Measurements from ENCODE around the gene CAD. TPM values are rescaled to one million over a fixed set of nuclear protein-coding genes. Genes with fewer than 3 reads are reported as not detected.
"Not testable (repeated sequence)": the region's sequence is repeated elsewhere in the genome, so short reads cannot be mapped to it uniquely, and the experiment has no call there.

CAD gene
- total RNA-seq, 1 experiment from 2014 or later, result 71.4 TPM

DNA sequence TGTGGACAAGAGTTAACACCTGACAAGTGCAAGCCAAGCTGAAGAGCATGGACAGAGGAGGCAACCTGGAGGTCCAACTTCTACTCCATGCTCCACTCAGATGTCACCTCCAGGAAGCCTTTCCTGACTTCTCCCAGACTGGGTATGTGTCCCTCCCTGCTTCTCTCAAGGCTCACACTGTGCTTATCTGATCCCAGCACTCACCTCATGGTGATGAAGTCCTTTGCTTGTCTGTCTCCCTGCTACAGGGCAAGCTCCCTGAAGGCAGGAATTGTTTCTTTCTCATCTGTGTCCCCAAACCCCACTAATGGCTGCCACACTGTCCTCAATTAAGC lies 48.3 kb downstream of the CAD start:
- H3K4me3 ChIP-seq (ENCODE audit: low read length), result no peak overlapping the region
- no peaks in the 10 kb centered on the region for H3K79me2 ChIP-seq (ENCODE audit: low read length)
- H3K9ac ChIP-seq (ENCODE audit: low read length), result no peak overlapping the region
- no peak overlapping the region for H2AFZ ChIP-seq (ENCODE audit: low read length)
- peaks cover 5% of the 10 kb centered on the region; the same call in 1 of the 2 replicates for H4K20me1 ChIP-seq (ENCODE audit: insufficient read depth, low read depth, low read length)
- no peak overlapping the region for H3K27ac ChIP-seq (ENCODE audit: low read length)
- H3K36me3 ChIP-seq (ENCODE audit: insufficient read depth, low read length), result no peaks in the 10 kb centered on the region
- DNase-seq, result no peak
- H3K27me3 ChIP-seq (ENCODE audit: low read length), result 0 out of 2 replicates have a peak, but pooled peaks cover 2% of the 10 kb centered on the region
- no peaks in the 10 kb centered on the region for H3K9me3 ChIP-seq (ENCODE audit: low read length)
- no peaks in the 10 kb centered on the region for H3K9me2 ChIP-seq (replicated peaks; ENCODE audit: insufficient read depth, low read length)
- H3K4me1 ChIP-seq (ENCODE audit: low read length), result peaks cover 19% of the 10 kb centered on the region
- H3K4me2 ChIP-seq (ENCODE audit: low read depth, low read length, poor library complexity, severe bottlenecking), result no peak overlapping the region

DNA sequence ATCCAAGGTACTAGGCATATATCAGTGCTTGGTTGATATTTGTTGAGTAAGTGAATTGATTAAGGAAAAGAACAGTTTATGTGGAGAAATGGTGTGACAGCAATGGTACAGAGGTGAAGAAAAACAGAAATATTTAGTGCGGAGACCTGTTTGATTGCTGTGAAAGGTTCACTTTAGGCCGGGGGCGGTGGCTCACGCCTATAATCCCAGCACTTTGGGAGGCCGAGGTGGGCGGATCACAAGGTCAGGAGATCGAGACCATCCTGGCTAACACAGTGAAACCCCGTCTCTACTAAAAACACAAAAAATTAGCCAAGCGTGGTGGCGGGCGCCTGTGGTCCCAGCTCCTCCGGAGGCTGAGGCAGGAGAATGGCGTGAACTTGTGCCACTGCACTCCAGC lies 51.1 kb downstream of the CAD start:
- H2AFZ ChIP-seq (ENCODE audit: low read length); H3K79me2 ChIP-seq (ENCODE audit: low read length); H3K27me3 ChIP-seq (ENCODE audit: low read length); H3K4me1 ChIP-seq (ENCODE audit: low read length); H4K20me1 ChIP-seq (ENCODE audit: insufficient read depth, low read depth, low read length); H3K27ac ChIP-seq (ENCODE audit: low read length); H3K9me3 ChIP-seq (ENCODE audit: low read length); H3K9me2 ChIP-seq (replicated peaks; ENCODE audit: insufficient read depth, low read length); H3K4me3 ChIP-seq (ENCODE audit: low read length); H3K4me2 ChIP-seq (ENCODE audit: low read depth, low read length, poor library complexity, severe bottlenecking); H3K36me3 ChIP-seq (ENCODE audit: insufficient read depth, low read length); DNase-seq; H3K9ac ChIP-seq (ENCODE audit: low read length): not testable (repeated sequence)

DNA sequence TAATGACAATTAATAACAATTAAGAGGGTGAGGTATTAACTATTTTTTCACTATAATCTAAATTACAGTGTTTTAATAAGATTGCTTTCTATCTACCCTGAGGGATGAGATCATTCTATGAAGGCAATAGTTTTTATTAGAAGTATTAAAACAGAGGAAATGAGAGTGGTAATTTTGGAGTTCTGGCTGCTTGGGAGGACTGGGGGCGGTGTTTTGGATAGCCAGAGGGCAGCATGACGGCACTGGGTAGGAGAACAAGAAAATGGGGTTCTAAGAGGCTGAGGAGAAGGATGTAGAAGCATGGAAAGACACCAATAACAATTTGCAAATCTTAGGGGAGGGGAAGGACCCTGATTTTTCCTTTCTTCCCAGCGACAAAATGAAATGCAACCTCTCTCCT lies 53.0 kb downstream of the CAD start:
- Histone ChIP-seq H3K9me2 (replicated peaks; ENCODE audit: insufficient read depth, low read length) (no peaks in the 10 kb centered on the region), H3K9ac (ENCODE audit: low read length) (no peak overlapping the region), H3K27ac (ENCODE audit: low read length) (no peak overlapping the region), H4K20me1 (ENCODE audit: insufficient read depth, low read depth, low read length) (no peaks in the 10 kb centered on the region), H3K36me3 (ENCODE audit: insufficient read depth, low read length) (no peaks in the 10 kb centered on the region), H3K4me3 (ENCODE audit: low read length) (no peak overlapping the region), H3K4me2 (ENCODE audit: low read depth, low read length, poor library complexity, severe bottlenecking) (no peak overlapping the region), H3K9me3 (ENCODE audit: low read length) (no peaks in the 10 kb centered on the region), H3K4me1 (ENCODE audit: low read length) (no peaks in the 10 kb centered on the region; the same call in 1 of the 2 replicates), H3K79me2 (ENCODE audit: low read length) (no peaks in the 10 kb centered on the region), H3K27me3 (ENCODE audit: low read length) (no peaks in the 10 kb centered on the region; the same call in 1 of the 2 replicates), H2AFZ (ENCODE audit: low read length) (no peak overlapping the region)
- DNase-seq, result no peak

DNA sequence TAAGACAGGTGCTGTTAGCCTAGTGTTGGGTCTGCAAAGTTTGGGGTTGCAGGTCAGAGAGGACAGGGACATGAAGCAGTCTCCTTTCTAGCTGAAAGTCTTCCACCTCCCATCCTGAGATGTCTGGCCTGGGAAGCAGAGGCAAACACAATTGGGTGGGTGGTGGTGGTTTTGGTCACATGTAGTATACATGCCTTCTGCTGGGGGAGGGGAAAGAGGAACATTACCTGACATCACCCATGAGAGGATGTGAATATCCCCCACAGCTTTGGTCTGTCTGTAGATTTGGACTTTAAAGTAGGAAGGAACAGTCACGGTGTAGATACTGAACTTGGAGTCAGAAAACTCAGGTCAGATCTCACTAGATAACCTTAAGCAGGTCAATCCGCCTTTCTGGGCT lies 53.5 kb downstream of the CAD start:
- DNase-seq, result no peak
- Histone ChIP-seq H3K27me3 (ENCODE audit: low read length) (no peaks in the 10 kb centered on the region; the same call in 1 of the 2 replicates), H3K9me3 (ENCODE audit: low read length) (no peaks in the 10 kb centered on the region), H3K4me2 (ENCODE audit: low read depth, low read length, poor library complexity, severe bottlenecking) (no peak overlapping the region), H3K36me3 (ENCODE audit: insufficient read depth, low read length) (no peaks in the 10 kb centered on the region), H3K4me1 (ENCODE audit: low read length) (no peaks in the 10 kb centered on the region; the same call in 1 of the 2 replicates), H3K27ac (ENCODE audit: low read length) (no peak overlapping the region), H2AFZ (ENCODE audit: low read length) (no peak overlapping the region), H3K4me3 (ENCODE audit: low read length) (no peak overlapping the region), H4K20me1 (ENCODE audit: insufficient read depth, low read depth, low read length) (no peaks in the 10 kb centered on the region), H3K79me2 (ENCODE audit: low read length) (no peaks in the 10 kb centered on the region), H3K9ac (ENCODE audit: low read length) (no peak overlapping the region), H3K9me2 (replicated peaks; ENCODE audit: insufficient read depth, low read length) (no peaks in the 10 kb centered on the region)

DNA sequence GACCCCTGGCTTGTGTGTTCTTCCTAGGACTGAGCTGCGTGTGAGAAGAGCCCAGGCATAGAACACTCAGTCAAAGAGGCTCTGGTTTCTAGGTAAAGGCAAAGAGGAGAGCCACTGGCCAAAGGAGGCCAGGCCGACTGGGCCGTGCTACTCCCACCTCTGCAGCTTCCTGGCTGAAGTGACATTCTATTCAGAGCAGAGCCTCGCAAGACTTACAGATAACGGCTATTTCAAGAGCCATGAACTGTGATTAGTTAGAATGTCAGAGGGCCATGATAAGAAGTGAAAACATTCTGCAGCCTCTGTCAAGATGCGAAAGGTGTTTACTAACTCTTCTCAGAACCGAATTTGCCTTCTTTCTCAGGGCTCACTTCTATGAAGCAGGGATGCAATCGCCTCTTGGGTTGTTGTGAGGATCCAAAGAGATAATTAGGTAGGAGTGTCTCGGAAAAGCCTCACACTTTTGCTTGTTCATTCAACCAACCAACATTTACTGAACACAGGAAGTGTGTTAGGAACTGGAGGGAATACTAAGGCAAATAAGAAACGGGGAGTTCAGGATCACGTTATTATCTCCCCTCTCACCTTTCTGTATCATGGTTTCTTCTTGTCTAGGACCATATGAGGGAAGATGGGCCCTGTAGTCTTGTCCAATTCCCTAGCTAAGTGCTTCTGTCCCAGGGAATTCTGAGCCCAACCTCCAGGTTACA lies 54.6 kb downstream of the CAD start:
- no peaks in the 10 kb centered on the region for H3K9me2 ChIP-seq (replicated peaks; ENCODE audit: insufficient read depth, low read length)
- no peaks in the 10 kb centered on the region for H3K36me3 ChIP-seq (ENCODE audit: insufficient read depth, low read length)
- H3K27ac ChIP-seq (ENCODE audit: low read length), result no peak overlapping the region
- no peaks in the 10 kb centered on the region for H3K9me3 ChIP-seq (ENCODE audit: low read length)
- no peak overlapping the region for H3K9ac ChIP-seq (ENCODE audit: low read length)
- no peaks in the 10 kb centered on the region for H4K20me1 ChIP-seq (ENCODE audit: insufficient read depth, low read depth, low read length)
- no peaks in the 10 kb centered on the region; the same call in 1 of the 2 replicates for H3K4me1 ChIP-seq (ENCODE audit: low read length)
- no peak overlapping the region for H3K4me3 ChIP-seq (ENCODE audit: low read length)
- H2AFZ ChIP-seq (ENCODE audit: low read length), result no peak overlapping the region
- no peaks in the 10 kb centered on the region; the same call in 1 of the 2 replicates for H3K27me3 ChIP-seq (ENCODE audit: low read length)
- DNase-seq, result no peak
- no peaks in the 10 kb centered on the region for H3K79me2 ChIP-seq (ENCODE audit: low read length)
- H3K4me2 ChIP-seq (ENCODE audit: low read depth, low read length, poor library complexity, severe bottlenecking), result no peak overlapping the region

DNA sequence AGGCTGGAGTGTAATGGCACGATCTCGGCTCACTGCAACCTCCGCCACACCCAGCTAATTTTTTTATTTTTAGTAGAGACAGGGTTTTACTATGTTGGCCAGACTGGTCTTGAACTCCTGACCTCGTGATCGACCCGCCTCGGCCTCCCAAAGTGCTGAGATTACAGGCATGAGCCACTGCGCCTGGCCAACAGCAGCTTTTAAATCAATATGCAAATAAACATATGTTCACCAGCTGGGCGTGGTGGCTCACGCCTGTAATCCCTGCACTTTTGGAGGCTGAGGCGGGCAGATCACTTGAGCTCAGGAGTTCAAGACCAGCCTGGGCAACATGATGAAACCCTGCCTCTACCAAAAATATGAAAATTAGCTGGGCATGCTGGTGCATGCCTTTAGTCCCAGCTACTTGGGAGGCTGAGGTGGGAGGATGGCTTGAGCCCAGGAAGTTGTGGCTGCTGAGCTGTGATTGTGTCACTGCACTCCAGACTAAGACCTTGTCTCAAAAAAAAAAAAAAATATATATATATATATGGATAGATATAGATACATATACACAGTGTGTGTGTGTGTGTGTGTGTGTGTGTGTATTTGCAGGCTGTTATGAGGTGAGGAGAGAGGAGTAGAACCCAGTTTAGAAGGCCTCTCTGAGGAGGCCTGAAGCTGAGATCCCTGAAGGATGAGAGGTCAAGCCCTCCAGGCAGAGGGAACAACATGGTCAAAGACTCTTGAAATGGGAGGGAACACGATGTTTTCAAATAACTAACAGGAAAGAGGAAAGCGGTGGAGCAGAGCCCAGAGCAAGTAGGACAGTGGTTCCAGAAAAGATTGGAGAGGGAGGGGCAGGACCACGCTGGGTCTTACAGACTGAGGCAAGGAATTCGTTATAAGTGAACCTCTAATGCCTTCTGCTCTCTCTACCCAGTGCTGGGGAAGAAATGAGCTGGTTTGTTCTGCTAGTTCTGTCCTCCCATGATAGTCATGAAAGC lies 55.7 kb downstream of the CAD start:
- not testable (repeated sequence) for H4K20me1 ChIP-seq (ENCODE audit: insufficient read depth, low read depth, low read length); H3K36me3 ChIP-seq (ENCODE audit: insufficient read depth, low read length); DNase-seq; H3K9ac ChIP-seq (ENCODE audit: low read length); H3K27ac ChIP-seq (ENCODE audit: low read length); H2AFZ ChIP-seq (ENCODE audit: low read length); H3K4me1 ChIP-seq (ENCODE audit: low read length); H3K4me2 ChIP-seq (ENCODE audit: low read depth, low read length, poor library complexity, severe bottlenecking); H3K9me2 ChIP-seq (replicated peaks; ENCODE audit: insufficient read depth, low read length); H3K27me3 ChIP-seq (ENCODE audit: low read length); H3K4me3 ChIP-seq (ENCODE audit: low read length); H3K9me3 ChIP-seq (ENCODE audit: low read length); H3K79me2 ChIP-seq (ENCODE audit: low read length)

DNA sequence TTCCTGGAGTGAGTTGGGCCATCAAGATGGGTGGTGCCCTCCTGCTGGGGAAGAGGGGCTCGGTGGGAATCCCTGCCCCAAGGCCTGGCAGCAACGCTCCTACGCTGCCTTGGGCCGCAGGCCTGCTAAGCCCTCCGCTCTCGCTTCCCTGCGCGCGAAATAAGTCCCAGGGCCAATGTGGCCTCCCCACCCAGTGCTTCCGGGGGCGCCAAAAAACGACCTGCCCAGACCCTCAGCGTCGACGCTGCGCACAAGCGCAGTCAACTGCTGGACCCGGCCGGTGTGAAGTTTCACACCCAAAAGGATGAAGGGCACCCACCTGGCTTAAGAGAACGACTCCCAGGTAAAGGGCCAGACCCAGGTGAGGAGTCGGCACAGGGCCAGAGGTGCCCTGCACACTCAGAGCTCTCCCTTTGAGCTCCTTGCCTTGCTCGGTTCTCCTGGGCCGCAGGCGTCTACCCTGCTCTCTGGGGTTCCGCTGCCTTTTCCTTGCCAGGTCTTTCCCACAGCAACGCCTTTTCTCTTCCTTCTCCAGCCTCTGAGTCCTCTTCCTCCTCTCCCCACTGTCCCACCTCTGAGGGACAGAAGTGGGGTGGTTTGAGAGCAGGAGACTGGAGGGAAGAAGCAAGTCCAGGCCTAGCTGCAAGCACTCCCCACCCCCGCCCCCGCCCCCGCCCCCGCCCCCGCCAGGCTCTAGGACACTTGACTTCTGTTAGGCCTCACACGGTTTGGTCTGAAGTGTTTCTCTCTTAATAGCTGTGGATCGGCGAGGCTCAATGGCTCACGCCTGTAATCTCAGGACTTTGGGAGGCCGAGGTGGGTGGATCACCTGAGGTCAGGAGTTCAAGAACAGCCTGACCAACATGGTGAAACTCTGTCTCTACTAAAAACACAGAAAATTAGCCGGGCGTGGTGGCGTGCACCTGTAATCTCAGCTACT lies 58.3 kb downstream of the CAD start, which contains the start of gene DNAJC5G:
TSS of gene DNAJC5G (plus strand) at position 223 of the 940 bp plus-strand sequence. CDS start 1,296 bp downstream, outside the sequence.
- Histone ChIP-seq H3K4me1 (ENCODE audit: low read length) (no peaks in the 10 kb centered on the region; the same call in 1 of the 2 replicates), H3K36me3 (ENCODE audit: insufficient read depth, low read length) (no peaks in the 10 kb centered on the region), H3K9ac (ENCODE audit: low read length) (no peak within 1 kb of the TSS), H2AFZ (ENCODE audit: low read length) (no peak within 1 kb of the TSS), H3K79me2 (ENCODE audit: low read length) (no peaks in the 10 kb centered on the region), H3K4me3 (ENCODE audit: low read length) (no peak within 1 kb of the TSS), H3K27ac (ENCODE audit: low read length) (no peak within 1 kb of the TSS), H3K9me3 (ENCODE audit: low read length) (no peaks in the 10 kb centered on the region), H3K4me2 (ENCODE audit: low read depth, low read length, poor library complexity, severe bottlenecking) (no peak within 1 kb of the TSS), H4K20me1 (ENCODE audit: insufficient read depth, low read depth, low read length) (no peaks in the 10 kb centered on the region), H3K9me2 (replicated peaks; ENCODE audit: insufficient read depth, low read length) (no peaks in the 10 kb centered on the region), H3K27me3 (ENCODE audit: low read length) (no peaks in the 10 kb centered on the region; the same call in 1 of the 2 replicates)
- no peak for DNase-seq
